ENCODE data around the gene CRHBP.
"Not testable (repeated sequence)": the region's sequence is repeated elsewhere in the genome, so short reads cannot be mapped to it uniquely, and the experiment has no call there.

The CRHBP gene

DNA sequence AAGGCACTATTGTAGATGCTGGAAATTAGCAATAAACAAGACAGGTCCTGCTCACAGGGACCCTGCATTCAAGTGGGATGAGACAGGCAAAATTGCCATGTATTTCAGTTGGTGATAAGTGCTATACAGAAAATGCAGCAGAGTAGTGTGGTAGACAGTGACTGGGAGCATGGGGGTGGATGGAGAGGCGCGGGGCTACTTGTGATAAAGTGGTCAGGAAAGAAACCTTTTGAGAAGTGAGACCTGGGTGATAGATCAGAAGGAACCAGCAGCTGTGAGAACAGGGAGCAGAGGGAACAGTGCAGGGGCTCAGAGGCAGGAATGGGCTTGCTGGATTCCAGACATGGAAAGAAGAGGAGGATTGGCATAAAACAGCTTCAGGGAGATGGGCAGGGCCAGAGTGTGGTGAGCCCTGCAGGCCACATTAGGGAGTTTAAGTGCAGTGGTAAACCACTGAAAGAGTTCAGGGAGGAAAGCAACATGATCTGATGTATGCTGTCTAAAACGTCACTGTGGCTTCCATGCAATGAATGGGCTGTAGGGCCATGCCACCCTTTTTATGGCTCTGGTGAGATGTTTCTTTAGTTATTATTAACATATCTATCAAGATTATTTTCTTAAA lies 7.3 kb downstream of the CRHBP start:
- no peak for DNase-seq

DNA sequence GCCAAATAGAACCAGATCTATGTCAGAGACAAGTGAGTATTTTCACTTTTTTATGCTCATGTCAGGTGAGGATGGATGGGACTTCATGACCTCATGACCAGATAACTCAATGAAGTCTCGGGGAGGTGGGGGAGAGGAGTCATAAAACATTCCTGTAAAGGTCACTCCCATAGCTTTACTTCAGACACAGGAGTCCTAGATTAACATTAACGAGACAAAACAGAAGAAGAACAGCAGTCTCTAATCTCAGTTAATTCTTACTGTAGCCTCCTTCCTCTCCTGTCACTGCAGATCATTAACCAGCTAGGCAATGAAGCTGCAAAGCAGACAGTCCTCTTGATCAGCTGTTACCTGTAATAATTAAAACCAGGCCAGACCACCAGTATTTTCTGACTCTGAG lies 11.2 kb downstream of the CRHBP start:
- DNase-seq: no peak

DNA sequence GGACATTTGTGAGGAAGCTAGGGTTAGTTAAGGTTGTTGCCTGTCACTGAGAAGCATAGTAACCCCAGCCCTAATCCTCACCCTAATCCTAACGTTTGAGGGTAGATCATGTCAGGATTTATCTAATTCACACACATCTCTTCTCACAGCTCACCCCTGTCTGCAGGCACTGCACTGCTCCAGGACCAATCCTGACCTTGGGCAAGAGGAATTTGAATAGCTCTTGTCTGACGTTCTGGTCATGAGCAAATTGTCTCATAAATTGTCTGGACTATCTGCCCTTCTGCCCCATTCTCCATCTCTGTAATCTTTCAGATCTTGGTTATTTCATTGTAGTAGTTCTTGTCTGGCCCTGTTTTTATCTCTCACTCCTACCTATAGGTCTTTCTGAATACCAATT lies 18.7 kb downstream of the CRHBP start:
- DNase-seq: no peak

DNA sequence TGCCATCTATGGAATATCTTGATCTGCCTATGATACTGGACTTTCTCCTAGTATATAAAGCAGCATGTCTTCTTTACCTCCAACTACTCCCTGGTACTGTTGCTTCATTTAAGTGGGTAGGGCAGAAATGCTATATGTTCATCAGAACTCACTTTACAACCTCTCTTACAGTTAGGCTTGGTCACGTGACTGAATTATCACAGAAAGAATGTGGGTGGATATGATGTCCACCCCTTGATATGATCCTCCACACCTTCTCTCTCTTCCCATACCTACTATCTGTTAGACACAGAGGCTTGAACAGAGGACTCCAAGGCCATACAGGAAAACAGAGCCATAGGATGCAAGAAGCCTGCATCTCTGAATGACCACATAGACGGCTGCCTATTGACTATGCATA lies 19.8 kb downstream of the CRHBP start:
- no peak for DNase-seq

DNA sequence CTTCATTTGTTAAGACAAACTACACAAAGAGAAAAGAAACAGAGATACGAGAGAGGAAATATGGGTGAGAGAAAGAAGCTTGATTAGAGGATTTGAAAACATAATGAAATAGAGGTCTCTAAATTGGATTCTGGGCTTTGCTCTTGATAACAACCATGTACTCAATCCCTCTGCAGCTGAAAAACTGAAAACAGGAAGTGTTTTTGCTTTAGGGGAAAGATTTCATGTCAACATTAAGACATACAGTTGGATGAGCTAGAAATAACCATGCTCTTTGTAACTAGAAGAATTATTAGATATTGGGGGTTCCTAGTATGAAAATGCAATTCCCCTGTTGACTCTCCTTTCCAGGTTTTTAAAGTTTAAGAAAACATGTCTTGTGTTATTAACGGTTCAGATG lies 21.9 kb downstream of the CRHBP start:
- no peak for DNase-seq

DNA sequence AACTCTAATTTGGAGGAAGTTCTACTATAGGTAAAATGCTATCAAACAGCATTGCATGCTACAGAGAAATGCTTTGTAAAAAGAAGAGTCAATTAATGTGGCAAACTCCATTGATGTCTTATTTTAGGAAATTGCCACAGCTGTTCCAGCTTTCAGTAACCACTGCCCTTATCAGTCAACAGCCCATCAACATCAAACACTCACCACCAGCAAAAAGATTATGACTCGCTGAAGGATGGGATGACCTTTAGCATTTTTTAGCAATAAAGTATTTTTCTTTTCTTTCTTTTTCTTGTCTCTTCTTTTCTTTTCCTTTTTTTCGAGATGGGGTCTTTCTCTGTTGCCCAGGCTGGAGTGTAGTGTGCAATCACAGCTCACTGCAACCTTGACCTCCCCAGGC lies 26.0 kb downstream of the CRHBP start:
- no peak for DNase-seq

DNA sequence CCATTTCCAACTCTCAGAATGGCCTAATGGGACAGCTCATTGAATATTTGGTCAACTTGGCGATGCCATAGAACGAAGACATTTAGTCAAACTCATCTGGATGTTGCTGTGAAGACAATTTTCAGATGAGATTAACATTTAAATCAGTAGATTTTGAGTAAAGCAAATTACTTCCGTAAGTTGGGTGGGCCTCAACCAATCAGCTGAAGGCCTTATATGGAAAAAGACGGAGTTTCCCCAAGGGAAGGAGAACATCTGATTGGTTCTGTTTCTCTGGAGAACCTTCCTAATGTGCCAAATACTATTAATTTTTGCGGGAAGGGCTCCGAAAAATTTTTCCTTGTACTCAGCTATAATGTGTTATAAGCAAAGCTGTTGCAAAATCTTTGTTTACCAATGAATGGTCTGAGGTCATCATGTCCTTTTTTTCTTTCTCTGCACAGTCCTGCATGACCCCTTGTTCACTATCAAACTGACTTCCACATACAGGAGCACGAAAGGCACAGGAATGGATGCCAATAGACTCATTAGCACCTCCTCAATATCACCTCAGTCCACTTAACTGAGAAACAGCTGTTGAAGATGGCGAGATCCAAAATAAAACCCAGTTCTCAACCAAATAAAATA lies 27.8 kb downstream of the CRHBP start:
- DNase-seq: no peak

DNA sequence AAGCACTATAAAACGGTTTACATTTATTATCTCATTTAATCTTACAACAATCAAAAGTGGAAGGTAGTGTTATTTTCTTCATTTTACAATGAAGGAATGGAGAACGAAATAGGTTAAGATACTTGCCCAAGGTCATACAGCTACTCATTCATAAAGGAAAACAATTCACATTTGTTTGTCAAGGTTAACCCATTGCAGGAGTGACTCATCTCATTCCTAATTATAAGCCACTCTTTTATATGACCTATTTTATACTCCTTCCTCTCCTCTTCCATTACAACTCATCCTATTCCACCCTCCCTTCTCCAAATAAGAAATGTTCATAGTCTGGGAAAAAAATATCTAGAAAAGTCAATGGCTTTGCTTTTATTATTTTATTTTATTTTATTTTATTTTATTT lies 29.6 kb downstream of the CRHBP start:
- no peak for DNase-seq

DNA sequence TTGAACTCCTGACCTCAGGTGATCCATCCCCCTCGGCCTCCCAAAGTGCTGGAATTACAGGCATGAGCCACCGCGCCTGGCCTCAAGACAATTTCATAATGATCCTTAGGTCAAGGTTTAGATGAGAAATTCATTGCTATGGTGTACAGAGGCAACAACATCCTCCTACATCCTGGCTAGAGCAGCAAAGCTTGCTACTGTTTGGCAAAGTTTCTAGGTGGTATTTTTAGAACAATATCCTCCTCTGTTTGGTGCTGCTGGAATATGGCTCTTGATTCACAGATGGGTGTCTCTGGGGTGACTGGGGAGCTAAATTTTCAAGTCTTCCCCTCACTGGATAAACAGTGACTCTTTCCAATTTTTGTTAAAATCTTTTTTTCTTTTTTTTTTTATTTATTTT lies 30.6 kb downstream of the CRHBP start:
- DNase-seq: no peak

DNA sequence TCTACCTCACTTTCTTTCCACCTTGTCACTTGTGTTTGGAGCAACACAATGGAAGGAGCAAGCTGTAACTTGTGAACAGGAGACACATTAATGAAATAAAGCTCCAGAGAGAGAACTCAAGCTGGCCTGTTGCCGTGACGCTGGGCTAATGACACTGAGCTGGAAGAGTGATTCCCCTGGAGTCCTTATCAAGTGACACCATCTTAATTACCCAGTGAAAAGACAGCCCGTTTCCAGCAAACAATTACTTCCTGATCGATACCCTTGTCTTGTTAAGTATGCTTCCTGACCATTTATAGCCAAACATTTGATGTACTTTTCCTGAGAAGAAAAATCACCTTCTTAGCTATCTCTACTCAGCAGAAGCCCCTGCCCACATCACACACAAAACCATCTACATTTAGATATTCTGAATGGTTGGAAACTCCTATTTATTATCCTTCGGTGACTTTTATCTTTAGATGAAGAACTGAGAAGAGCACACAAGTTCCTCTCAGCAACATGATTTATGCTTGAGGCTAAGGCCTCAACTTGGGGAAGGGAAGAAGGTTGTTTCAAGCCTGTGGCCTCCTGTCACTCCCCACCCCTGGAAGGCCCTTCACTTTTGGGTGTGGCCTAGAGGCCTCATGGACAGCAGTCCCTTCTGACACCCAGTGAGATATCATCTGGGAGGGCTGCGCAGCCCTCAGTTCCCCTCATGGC lies 34.1 kb downstream of the CRHBP start:
- no peak for DNase-seq

DNA sequence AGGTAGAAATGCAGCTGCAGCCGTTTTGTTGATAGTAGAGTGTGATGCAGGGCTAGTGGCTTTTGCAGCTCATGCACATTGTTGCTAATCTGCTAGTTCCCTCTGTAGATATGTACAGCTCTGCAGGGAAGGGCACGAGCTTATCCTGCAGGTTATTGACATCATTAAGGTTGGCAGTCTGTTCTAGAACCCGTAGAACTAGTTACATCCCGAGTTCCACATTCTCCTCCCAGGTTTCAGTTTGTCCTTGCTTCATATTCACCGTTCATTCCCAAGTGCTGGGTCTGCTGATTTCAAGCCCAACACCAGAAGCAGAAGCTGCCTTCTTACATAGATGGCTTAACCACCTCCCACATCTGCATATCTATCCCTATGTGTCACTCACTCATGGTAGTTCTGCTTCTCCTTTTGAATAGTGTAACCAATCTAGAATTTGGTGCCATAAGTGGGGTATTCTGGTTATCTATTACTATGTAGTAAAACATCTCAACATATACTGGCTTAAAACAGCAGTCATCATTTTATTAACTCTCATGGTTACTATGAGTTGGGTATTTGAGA lies 38.1 kb downstream of the CRHBP start:
- DNase-seq: no peak

DNA sequence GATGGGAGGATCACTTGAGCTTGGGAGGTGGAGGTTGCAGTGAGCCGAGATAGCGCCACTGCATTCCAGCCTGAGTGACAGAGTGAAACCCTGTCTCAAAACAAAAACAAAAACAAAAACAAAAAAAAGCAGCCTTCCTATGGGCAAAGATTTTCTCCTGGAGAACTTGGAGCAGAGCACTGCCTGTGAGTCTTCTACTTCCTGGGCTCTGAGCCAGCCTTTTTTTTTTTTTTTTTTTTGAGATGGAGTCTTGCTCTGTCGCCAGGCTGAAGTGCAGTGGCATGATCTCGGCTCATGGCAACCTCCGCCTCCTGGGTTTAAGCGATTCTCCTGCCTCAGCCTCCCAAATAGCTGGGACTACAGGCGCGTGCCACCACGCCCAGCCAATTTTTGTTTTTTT lies 40.6 kb downstream of the CRHBP start:
- not testable (repeated sequence) for DNase-seq

DNA sequence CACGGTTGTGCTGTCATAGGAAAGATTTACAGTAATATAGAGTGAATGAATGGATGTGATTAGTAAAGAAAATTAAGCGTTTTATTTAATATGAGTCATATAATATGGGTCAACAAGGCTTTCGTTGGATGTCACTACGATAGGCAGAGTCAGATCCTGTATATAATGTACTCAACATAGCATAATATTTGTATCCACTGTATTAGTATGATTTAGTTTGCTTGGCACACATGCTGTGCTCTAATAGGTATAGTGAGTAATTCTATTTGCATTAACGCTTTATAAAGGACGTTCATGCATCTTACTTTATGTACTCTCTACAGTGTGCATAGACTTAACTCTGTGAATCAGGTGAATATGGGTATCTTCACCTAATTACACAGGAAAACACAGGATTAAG lies 41.5 kb downstream of the CRHBP start:
- no peak for DNase-seq

DNA sequence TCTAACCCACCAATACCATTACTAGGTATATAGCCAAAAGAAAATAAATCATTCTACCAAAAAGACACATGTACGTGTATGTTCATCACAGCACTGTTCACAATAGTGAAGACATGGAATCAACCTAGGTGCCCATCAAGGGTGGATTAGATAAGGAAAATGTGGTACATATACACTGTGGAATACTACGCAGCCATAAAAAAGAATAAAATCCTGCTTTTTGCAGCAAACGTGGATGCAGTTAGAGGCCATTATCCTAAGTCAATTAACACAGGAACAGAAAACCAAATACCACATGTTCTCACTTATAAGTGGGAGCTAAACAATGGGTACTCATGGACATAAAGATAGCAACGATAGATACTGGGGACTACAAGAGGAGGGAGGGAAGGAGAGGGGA lies 45.4 kb downstream of the CRHBP start:
- DNase-seq: not testable (repeated sequence)

DNA sequence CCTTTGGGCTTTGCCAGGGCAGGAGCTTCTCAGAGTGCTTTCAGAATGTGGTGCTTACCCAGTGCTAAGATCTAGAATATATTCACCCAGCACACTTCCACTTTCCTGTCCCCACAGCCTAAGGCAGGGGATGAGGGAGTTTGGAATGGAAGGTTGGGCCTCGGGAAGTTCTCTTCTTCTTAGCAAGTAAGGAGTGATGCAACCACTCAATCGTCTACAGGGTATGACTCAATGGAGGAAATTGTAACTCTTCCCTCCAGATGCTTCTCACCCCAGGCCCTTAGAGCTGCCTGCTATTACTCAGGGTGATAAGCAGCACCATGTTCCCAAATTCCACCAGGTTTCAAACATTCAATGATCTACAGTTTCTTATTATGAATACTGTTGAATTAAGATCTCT lies 46.6 kb downstream of the CRHBP start:
- peak in 1 of 2 experiments; percentile 11 for DNase-seq

DNA sequence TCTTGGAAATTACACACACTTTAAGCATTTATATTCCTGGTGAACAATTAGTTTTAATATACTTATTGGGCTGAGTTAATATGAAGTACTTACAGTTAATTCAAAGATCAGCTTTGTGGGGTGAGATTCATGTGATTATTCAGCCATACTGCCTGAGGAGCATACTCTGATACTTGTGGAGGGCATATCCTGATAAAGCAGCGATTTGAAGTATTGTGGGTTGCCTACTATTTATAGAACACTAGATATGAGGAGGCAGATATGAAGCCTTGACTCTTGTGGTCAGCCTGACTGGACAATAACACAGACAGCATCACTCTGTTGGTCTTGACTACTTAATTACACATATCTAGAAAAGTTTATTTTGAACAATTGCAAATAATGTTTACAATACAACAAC lies 50.4 kb downstream of the CRHBP start:
- no peak for DNase-seq

DNA sequence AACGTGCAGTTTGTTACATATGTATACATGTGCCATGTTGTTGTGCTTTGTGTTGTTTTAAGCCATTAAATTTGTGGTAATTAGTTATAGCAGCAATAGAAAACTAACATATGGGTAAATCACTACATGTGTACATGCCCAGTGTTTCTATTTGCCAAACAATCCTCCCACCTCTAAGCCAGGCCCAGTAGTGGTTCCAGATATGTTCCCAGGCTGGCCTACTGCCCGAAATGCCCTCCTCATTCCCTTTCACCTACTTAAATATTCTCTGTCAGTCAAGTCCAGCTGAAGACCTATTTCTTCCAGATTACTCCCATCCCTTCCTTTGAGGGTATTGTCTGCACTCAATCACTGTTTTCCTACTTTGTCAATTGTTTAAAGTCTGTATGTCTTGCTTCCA lies 53.3 kb downstream of the CRHBP start:
- DNase-seq: no peak

DNA sequence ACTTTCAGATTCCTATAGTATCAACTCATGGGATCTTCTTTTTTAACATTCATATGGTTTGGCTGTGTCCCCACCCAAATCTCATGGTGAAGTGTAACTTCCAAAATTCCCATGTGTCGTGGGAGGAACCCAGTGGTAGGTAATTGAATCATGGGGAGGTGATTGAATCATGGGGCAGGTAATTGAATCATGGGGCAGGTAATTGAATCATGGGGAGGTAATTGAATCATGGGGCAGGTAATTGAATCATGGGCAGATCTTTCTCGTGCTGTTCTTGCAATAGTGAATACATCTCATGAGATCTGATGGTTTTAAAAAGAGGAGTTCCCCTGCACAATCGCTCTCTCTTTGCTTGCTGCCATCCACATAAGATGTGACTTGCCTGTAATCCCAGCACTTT lies 55.6 kb downstream of the CRHBP start:
- DNase-seq: no peak

DNA sequence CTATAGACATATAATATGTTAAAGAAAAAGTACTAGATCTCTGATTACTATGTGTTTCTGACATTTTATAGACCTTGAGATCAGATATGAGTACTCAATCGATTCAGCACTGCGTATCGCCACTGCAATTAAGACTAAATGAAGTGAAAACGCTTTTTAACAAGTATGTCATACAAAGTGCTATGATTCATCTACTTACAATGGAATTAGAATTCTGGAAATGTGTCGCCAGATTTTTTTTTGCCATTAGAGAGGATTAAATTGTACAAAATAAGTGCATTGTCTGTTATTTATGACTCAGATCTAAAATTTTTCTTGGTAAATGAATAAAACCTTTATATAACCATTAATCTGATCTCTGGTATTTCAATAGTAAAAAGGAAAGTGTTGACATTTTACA lies 57.4 kb downstream of the CRHBP start:
- DNase-seq: no peak

DNA sequence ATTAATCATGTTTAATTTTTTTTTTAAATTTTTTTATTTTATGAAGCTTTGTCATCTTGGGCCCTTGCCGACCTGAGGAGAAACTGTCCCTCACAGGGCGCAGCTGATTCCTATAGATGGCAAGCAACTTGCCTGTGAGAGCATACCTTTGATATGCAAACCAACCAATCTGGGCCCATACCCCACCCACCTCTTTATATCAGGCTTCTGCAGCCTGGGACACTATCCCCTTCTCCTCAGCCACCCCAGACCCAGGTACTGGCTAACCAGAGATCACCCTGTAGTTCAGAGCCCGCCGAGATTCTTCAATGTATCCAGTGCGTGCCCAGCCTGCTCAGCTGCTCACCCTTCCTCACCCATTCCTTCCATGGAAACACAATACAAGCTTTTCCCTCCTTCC lies 58.7 kb downstream of the CRHBP start:
- DNase-seq: no peak

DNA sequence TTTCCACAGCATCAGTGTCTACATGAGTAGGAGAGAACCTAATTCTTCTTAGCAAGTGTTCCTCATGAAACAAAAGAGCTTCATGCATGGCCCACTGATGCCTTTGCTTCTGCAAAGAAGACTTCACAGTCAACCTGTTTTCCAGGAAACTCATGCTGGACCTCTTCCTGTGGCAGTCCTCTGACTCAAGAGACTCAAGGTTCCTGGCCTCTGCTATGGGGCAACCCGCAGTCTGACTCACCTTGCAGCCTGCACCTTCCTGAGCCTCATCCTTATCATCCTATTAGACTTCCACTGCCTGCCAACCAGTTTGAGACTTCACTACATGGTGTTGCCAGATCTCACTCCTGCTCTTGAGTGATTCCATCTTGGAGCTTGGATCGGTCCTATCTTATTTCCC lies 59.8 kb downstream of the CRHBP start:
- DNase-seq: no peak

DNA sequence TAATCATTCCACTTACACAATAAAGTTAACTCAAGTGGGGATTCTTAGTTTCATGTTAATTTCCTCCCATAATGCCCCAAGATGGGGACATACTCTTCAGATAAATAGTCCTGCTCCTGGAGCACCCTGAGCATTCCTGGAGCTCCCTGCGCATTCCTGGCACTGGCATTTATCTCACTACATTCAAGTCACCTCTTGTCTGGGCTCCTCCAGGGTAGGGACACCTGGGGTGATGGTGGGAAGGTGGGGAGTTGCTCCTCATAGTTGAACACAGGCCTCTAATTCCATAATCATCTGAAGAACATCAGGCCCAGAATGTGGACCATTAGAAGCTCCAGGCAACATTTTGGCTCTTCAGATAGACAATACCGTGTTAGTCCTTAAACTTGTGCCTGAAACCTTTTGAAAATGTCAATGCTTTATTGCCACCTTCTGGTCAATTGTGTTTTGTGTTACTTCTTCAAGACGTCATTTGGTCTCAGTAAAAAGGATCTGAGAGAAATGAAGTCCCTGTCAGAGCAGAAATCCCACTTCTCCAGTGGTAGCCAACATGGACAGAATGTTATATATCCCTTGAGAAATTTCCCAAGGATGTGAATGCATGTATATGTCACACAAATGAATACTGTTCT lies 63.2 kb downstream of the CRHBP start:
- DNase-seq: peak in 1 of 2 experiments; percentile 55

DNA sequence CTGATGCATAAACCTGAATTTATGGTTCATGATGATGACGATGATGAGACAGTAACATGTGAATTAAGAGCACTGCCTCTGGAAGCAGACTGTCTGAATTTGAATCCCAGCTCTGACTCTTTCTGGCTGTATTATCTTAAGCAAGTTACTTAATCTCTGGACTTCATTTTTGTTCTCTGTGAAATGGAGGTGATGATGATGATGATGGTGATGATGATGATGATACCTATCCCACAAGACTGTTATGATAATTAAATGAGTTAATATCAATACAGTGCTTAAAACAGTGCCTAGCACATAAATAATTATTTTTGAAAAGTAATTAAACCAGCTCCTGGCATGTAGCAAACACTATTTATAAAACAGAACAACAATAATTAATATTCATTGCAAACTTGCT lies 64.1 kb downstream of the CRHBP start:
- DNase-seq: no peak

DNA sequence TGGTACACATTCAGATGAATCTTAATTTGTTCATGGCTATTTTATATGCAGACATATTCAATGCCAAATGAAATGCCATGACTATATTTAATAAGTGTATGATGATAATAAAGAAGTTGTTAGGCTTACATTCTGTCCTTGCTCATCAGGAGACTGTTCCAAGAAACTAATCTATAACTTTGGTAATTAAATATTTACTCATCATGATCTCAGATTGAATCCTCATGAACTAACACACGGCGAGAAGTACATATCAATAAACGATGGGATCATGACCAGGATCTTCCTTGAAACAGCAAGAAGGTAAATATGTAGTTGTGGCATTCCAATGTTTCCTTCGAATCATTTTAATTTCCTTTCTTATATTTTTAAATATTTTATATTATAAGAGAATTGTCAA lies 64.8 kb downstream of the CRHBP start:
- DNase-seq: no peak

Data from SW 1271 (cell line).